ELF-1 (cell line): ENCODE measurements around the gene FSD1L.

Experiments used
- DNase-seq: peaks from one replicate; pipeline ENCODE4 v3.0.0-alpha.2; 2016; ENCODE audit warnings: low read depth, low spot score

Gene FSD1L

DNA sequence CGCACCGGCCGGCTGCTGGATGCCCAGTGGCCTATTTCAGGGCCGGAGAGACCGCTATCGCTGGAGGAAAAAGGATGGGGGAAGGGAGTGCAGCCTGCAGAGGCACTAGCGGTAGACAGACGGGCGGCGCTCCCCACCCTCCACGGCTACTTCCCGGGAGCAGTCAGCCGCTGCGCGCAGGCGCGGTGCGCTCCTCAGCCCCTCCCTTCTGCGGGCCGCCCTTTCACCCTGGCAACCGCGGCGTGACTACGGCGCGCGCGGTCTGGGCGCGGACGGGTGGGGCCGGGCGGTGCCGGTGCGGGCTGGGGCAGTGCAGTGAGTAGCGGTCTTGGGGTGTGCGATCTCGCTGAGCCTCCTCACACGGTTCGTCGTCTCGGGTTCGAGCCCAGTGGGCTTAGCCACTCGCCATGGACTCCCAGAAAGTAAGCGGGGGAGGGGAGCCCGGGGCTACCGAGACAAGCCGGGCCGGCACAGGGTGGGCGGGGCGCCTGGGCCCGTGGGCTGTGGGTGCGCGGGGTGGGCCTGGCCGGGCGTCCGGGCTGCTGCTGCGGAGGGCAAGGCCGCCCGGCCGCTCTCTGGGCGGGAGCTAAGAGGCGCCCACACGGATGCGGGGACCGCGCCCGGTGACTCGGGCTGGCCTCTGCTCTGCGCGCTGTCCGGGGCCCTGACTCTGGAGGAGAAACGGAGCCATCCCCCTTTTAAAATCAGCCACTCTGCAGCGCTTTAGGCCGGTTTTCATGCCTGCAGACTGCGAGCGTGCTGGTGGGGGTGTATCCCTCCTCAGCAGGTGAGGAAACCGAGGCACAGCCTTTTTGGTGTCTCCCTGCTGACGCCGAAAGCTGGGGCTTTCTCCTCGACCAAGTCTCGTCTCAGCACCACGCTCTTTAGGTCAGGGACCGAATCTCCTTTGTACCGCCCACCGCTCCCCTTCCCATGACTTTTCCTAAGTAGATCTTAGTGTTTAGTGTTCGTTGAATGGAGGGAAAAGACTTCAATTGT lies at the start of gene FSD1L:
FSD1L (plus strand) TSS at position 221 of the 999 bp plus-strand sequence; CDS start at position 408, 187 bp downstream.
- DNase-seq = peak; percentile 96

DNA sequence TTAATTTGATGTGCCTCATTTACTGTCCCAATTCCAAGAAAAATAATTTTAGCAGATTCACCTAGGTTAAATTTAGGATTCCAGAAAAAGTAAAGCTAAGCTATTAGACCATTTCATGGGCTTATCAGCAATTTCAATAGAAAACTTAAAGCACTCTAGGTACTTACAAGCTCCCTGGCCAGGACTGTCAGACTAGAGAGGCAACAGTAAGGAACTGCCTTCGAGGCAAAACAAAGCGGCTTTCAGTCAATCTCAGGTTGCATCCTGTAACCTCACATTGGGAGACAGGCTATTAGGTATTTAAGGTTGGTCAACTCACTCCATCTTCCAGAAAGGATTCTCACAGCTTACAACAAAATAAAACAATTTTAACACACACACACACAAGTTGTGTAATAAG lies 48.7 kb upstream of the FSD1L start:
- DNase-seq = peak; percentile 31

DNA sequence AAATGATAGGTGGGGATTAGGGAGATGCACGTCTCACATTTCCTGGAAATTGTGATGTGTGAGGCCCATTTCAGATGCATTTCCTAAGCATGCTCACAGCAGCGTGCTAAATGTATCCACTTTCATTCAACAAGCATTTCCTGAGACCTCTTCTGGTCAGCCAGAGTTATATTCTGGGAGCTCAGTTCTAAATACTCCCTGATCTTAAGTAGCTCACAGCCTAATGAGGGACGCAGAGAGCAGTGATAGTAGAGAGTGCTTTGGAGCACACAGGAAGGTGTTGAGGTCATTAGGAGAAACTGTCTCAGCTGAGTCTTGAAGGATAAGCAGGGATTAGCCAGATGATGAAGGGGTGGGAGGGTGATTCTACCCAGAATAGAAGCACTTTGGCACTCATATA lies 46.2 kb upstream of the FSD1L start:
- no peak for DNase-seq

DNA sequence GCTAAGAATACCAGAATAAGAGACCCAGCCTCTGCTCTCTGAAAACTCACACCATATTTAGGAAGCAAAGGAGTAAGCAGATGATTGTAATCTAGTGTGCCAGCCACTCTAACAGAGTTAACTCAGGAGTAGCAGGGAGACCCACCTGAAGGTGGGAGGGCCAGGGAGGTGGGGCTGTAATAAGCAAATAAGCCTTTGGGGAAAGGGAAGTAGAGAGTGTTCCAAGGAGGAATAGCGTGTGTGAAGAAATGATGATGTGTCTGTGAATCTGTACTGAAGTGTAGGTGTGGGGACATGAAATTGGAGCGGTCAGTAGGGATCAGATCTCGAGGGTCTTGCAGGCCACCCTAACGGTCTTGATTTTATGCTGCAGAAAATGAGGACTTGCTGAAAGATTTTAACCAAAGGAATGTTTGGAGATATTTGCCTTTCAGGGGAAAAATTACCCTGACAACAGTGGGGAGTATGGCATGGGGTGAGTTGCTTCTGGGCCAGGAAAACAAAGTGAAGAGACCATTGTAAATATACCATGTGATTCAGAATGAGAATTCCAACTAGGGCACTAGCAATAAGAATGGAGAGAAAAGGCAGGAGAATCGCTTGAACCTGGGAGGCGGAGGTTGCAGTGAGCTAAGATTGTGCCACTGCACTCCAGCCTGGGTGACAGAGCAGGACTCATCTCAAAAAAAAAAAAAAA lies 44.1 kb upstream of the FSD1L start:
- DNase-seq = no peak

DNA sequence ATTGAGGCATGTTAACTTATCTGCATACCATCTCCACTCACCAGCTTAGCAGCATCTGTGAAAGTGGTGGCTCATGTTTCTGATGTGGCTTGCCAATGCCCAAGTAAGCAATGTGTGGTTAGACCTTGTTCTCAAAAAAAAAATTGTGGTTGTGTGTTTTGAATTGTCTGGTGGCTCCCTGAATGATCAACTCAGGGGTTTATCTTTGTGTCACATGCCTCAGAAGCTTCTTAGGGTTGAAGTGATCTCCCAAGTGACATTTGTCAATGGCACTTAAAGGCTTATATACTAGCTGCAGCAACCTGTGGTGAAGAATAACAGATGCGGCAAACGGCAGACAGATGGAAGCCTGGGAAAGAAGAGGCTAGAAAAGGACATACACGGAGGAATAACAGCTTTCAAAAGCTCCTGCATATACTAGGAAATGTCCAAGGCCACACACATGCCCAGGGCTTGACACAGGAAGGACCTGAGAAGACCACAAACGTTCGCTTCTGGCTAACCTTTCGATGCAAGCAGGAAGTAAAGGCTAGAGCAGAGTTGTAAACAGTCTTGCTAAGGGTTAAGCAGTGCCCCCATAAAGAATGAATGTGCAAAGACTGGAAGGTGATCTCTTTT lies 42.2 kb upstream of the FSD1L start:
- no peak for DNase-seq

DNA sequence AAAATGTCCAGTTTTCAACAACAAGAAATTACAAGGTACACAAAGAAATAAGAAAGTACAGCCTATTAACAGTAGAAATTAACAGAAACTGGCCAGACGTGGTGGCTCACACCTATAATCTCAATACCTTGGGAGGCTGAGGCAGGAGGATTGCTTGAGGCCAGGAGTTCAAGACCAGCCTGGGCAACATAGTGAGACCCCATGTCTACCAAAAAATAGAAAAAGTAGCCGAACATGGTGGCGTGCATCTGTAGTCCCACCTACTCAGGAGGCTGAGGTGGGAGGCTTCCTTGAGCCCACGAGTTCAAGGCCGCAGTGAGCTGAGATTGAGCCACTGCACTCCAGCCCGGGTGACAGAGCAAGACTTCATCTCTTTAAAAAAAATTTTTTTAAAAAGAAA lies 41.5 kb upstream of the FSD1L start:
- DNase-seq = no peak

DNA sequence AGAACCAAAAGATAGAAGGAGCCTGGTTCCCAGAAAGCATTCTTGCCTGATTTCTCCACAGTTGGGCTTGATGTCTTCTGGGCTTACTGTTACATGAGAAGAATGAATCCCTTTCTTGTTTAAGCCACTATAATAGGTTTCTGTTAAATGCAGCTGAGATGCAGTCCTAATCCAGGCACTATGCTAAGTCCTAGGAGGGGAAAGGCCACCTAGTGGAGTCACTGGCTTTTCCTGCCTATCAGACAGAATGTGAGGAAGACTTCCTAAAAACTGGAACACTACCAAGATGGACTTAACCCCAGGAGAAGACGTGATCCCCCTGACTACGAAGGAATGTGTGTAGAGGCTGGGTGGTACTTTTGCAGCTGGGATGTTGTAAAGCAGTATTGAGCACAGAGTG lies 34.3 kb upstream of the FSD1L start:
- DNase-seq = peak; percentile 30

DNA sequence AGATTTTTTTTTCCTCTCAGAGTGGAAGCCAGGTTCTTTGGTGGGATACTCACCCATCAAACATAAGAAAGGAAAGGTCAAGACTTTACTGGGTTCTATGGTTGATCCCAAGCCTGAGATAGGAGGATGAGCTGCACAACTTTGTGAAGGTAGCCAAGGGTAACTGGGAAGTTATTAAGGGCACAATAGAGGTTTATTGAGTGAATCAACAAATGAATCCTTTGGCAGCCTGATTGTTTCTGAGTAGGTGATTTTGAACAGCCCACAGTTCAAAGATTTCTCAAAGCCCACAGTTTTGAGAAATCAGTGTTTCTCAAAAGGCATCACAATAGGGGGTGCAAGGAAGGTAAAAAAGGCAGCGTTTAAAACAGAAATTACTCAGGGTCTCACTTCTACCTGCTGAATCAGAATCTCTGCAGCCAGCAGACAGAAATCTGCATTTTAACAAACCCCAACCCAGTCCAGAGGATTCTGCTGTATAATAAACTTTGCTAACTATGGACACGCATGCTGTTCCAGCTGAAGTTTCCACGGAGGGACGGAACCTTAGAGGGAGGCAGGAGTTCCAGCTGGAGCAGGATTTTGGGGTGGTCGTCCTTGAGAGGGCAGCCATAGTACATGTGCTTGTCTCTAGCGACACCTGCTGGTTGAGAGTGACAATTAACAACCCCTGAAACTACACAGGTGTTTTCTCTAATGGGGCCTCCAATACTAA lies 32.7 kb upstream of the FSD1L start:
- DNase-seq = peak; percentile 68

DNA sequence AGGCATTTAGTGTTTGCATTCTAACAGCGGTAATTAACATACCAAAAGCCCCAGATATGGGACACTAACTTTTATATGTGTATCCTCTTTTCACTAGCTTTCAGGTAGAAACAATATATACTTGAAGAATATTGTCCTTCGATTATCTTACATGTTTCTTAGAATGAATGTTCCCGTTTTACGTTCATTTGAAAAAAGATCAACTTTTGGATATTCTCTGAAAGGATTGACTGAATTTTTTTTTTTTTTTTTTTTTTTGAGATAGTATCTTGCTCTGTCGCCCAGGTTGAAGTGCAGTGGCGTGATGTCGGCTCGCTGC lies 32.2 kb upstream of the FSD1L start:
- no peak for DNase-seq

DNA sequence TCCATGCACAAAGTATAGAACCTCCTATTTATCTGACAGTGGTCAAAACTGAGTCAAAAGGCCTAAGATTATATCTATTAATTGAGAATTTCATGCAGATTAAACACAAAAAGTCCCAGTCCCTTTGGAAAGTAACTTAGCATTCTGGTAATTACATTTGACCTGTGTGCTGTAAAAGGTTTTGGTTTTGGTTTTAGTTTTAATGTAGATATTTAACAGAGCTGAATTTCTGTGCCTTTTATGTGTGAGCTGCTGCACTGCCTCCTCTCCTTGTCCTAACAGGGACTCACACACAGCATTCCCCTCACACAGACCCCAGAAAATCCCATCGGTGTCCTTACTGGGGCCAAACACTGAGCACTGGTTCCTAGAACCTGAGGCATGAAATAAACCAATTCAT lies 31.0 kb upstream of the FSD1L start:
- DNase-seq = no peak

DNA sequence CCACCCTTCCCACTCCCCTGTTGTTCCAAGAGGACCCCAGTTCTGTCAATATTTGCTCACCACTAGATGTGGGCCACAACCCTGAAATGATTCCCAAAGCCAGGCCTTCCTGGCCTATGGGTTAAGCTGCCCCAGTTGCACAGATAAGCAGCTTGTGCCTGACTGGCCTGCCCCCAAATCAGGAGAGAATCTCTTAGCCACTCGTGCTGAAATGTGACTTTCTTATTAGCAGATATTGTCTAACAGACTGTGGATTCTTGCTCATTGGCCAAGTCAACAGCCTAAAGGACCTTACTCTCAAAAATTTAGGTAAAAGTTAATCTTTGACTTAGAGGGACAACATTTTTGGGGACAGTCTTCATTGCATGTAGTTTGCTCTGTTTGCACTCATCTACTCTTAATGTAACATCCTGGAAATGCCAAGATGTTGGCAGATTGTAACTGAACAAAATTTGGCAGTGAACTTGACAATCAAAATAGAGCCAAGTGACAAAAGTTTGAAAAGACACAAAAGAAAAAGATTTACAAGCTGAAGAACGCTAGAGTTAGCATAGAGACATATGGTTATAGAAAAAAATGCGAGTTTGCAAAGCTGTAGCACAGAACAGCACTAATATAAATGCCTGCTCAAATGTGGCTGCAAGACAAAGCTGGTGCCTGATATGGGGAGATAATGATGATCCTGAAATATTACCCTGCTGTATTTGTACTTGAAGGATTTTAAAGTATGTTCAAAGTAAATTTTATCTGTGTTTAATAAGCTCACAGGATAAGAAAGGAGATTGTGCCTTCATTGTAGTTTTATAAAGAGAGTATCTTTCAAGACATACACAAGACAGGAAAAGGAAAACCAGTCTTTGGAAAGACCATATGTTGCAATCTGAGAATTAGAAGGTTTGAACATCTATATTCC lies 29.0 kb upstream of the FSD1L start:
- no peak for DNase-seq

DNA sequence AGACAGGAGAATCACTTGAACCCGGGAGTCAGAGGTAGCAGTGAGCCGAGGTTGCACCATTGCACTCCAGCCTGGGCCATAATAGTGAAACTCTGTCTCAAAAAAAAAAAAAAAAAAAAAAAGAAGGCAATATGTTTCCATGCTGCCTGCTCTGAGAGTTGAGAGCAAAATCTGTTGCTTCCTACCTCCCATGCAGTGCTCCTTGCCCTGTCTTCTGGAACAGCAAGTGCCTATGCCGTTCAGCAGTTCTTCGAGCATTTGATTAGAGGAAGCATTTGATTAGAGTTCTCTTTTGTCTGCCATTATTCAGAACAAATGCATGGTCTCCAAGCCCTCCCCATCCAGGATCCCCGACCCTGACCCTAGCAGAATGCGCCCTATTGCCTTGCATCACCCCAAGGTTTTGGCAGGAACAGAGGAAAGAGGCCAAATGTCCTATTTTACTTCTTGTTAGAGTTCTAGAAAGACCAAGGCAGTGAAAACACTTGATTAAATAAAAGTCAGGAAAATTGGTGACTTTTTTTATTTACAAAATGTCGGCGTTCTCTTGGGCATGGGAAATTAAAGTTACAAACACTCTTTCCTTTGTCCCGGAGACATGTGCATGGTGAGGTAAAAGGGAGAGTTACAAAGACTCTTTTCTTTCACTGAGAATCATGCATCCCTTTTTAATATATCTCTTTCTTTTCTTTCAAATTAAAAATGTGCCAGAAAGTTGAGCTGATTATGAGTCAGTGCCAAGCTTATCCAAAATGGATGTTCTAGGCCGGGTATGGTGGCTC lies 27.8 kb upstream of the FSD1L start:
- DNase-seq = no peak

DNA sequence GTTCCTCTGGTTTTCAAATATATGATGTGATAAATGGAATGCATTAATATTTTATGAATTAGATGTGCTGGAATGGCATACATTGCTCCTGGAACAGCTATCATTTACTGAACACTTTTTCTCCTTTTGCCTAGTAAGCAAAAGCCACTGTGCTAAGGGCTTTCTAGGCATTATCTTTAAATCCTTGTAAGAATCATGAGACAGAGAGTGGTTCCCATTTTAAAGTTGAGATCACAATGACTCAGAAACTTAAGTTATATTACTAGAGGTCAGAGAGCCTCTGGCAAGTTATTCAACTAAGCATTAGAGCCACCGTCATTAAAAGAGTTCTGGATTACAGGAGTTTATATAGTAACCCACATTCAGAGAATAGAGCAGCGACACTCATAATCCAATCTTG lies 26.7 kb upstream of the FSD1L start:
- DNase-seq = no peak

DNA sequence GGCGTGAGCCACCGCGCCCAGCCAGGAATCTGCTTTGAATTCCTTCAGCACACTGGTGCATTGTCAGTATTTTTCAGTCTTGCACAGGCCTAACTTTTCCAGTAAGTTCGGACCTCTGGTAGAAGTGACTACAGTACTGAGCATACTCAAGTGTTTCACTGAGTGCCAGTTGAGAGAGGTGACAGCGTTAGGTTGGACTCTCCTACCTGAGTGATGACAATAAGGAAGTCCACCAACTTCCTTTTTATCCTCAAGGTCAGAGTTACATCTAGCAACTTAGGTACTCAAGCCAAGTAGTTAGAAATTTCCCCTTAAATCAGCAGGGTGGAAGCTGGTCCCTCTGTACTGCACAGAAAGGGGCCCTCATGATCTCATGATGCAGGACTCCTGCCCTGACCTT lies 26.0 kb upstream of the FSD1L start:
- DNase-seq = no peak

DNA sequence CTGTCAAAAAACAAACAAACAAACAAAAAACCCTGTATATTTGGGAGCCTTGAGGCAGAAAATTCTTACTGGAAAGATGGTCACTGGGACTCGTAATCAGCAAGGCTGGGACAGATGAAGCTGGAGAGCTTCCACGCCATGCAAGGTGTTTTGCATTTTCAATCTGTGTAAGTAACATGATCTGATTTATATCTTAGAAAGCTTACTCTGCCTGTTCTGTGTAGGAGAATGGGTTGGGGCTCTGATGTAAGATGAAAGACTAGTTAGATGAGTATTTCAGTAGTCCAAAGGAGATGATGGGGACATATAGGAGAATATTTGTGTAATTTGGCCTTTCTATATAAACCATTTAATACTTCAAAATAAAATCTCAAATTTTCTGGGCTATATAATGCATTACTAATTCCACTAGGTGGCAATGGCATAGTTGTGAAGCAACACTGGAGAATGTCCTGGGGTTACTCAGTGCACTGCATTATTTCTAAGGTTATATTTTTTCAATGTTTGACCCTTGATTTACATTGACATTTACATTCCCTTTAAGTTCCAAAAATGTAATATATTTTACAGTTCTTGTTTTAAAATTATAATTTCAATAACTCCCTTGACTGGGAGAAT lies 21.9 kb upstream of the FSD1L start:
- no peak for DNase-seq

DNA sequence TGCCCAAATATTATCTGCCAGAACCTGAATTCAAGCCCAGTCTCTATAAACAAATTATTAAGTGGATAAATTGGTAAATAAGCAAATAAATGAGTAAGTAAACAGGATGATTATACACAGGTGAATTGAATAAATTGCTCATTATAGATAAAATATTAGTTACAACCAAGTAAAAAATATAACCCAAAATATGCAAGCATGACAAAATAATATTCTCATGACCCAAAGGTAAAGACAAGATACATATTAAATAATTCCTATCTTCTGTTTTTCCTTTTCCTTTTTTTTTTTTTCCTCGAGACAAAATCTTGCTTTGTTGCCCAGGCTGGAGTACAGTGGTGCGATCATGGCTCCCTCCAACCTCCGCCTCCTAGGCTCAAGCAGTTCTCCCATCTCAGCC lies 21.2 kb upstream of the FSD1L start:
- DNase-seq = no peak

DNA sequence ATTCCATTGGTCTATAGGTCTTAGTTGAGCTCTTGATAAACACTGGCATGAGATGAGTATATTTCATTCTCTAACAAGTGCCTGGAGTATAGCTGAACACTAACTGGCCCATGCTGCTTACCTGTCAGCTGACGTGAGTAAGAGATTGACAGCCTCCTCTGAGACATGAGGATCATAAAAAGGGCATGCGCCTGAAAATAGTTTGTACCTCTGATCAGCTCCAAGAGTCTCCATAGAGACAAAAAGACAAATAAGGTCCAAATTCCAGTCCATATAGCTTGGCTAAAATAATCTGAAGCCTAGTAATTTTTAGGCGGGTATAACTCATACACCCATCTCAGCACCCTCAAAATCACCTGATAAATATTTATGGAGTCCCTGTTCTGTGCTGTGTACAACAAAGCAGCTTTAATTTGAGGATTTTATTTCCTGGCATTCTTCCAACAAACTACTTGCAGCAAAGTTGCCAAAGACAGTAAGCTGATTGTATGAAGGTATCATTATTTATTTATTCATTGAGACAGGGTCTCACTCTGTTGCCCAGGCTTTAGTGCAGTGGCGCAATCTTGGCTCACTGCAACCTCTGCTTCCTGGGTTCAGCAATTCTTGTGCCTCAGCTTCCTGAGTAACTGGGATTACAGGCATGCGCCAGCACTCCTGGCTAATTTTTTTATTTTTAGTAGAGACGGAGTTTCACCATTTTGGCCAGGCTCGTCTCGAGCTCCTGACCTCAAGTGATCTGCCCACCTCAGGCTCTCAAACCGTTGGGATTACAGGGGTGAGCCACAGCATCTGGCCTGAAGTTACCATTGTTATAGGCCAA lies 16.2 kb upstream of the FSD1L start:
- DNase-seq = no peak

DNA sequence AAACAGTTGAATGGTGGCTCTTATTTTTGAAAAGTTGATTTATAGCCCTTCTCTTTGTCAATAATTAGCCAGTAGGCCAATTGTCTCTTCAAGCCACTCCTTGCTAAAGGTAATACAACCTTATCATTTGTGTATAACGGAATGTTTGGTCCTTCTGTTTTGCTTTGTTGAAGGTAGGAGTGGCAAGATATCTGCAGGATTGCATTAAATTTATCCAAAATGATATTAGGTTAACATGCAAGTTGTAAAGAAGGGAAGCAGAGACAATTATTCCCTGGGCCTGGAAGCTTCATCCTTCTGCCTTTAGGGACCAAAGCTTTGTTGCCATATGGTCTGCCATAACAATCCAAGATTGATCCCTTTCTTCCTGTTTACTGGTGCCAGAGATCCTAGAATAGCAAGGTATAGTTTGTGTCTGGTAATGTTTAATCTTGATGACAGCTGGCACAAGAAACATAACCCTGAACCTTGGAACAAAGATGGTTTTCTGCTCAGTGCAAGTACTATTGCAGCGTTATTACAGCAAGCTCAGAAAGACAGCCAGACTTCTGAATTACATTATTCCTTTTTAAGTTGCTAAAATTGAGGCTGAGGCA lies 15.5 kb upstream of the FSD1L start:
- DNase-seq = no peak
